Endothelial cell of umbilical vein (primary cell): Measurements from ENCODE around the gene APC2. TPM values are rescaled to one million over a fixed set of nuclear protein-coding genes. Genes with fewer than 3 reads are reported as not detected.

ENCODE experiments used
- BruUV-seq: library from RNA; stranded (reverse); fragments of 400-500 nt; replicated peaks from 2 replicates; lab custom pipeline; 2021; lab: Mats Ljungman, UMichigan
- CTCF ChIA-PET: fragments of 300-600, 350-600 bp; sonication (Branson Sonifier 250); formaldehyde crosslinking; loops from one replicate; lab custom pipeline; 2021; ENCODE audit warnings: antibody characterized with exemption, inconsistent platforms; lab: Charles Lee
- POLR2A ChIA-PET: fragments of 300-600, 350-600 bp; sonication (Branson Sonifier 250); formaldehyde crosslinking; loops from one replicate; lab custom pipeline; 2021; ENCODE audit warnings: antibody characterized with exemption, inconsistent platforms; lab: Charles Lee
- DNase-seq: peaks from one replicate; pipeline ENCODE4 v3.0.0-alpha.2; 2011; ENCODE audit warnings: low read depth, low spot score
- FAIRE-seq: peaks from 2 replicates; lab custom pipeline; 2011; peaks lifted over from hg19 to GRCh38; lab: Jason Lieb, UNC
- H2AFZ ChIP-seq: 2 replicates; pipeline ENCODE4 v1.6.0; 2012; ENCODE audit warnings: low read depth, low read length, control low read depth, inconsistent platforms
- H3K27ac ChIP-seq: 2 replicates; pipeline ENCODE4 v1.5.1; 2011; ENCODE audit warnings: low read depth, mild to moderate bottlenecking, control low read depth, low read length, moderate library complexity; ENCODE audit not compliant: insufficient read depth
- H3K27me3 ChIP-seq, 2 experiments: 2 replicates each; pipeline versions ENCODE4 v1.6.0 to v1.6.1; 2011; ENCODE audit warnings: low read length in 2 of 2, mixed read lengths in 1 of 2; ENCODE audit not compliant: control insufficient read depth in 2 of 2, insufficient read depth in 2 of 2
- H3K36me3 ChIP-seq, 2 experiments: 2 replicates in 1 of 2; 3 replicates in 1 of 2; pipeline ENCODE4 v1.5.1; 2011; ENCODE audit warnings: low read length in 2 of 2, mild to moderate bottlenecking in 1 of 2, moderate library complexity in 1 of 2; ENCODE audit not compliant: control insufficient read depth in 2 of 2, insufficient read depth in 2 of 2; ENCODE audit errors: extremely low read depth in 1 of 2
- H3K4me1 ChIP-seq: 3 replicates; pipeline ENCODE4 v1.5.1; 2011; ENCODE audit warnings: mild to moderate bottlenecking, low read length; ENCODE audit not compliant: control insufficient read depth, insufficient read depth; ENCODE audit errors: extremely low read depth
- H3K4me2 ChIP-seq: 2 replicates; pipeline ENCODE4 v1.6.1; 2011; ENCODE audit warnings: low read length, control low read depth, mixed read lengths; ENCODE audit not compliant: insufficient read depth
- H3K4me3 ChIP-seq, 3 experiments: fragments of 200-600 bp in 1 of 3; sonication (generic), shearing (Covaris generic) in 1 of 3; replicated peaks in 1 of 3; 2 replicates each; pipeline ENCODE4 v1.5.1; 2011 to 2016; ENCODE audit warnings: control low read depth in 3 of 3, low read length in 3 of 3, mild to moderate bottlenecking in 2 of 3, inconsistent platforms in 1 of 3, low read depth in 1 of 3, moderate library complexity in 1 of 3; ENCODE audit not compliant: insufficient read depth in 1 of 3
- H3K79me2 ChIP-seq: 2 replicates; pipeline ENCODE4 v1.6.0; 2012; ENCODE audit warnings: low read length, inconsistent platforms; ENCODE audit not compliant: control insufficient read depth, insufficient read depth
- H3K9ac ChIP-seq: replicated peaks from 2 replicates; pipeline ENCODE3; 2011; ENCODE audit warnings: low read length, control low read depth; ENCODE audit not compliant: insufficient read depth; ENCODE audit errors: extremely low read depth
- H3K9me1 ChIP-seq: replicated peaks from 3 replicates; pipeline ENCODE4 v1.6.0; 2011; ENCODE audit warnings: mild to moderate bottlenecking, low read length; ENCODE audit not compliant: control insufficient read depth, insufficient read depth; ENCODE audit errors: extremely low read depth
- H3K9me3 ChIP-seq: replicated peaks from 2 replicates; pipeline ENCODE4 v1.5.1; 2012; ENCODE audit warnings: low read length, inconsistent platforms; ENCODE audit not compliant: control insufficient read depth, insufficient read depth
- H4K20me1 ChIP-seq: replicated peaks from 2 replicates; pipeline ENCODE3; 2011; ENCODE audit warnings: mild to moderate bottlenecking, low read length; ENCODE audit not compliant: control insufficient read depth, insufficient read depth; ENCODE audit errors: extremely low read depth
- CTCF ChIP-seq, 2 donors: IDR thresholded peaks; 1 replicate in 1 of 2; 2 replicates in 1 of 2; pipeline ENCODE4 v1.5.1; 2011; ENCODE audit warnings: low read length in 2 of 2, mild to moderate bottlenecking in 2 of 2, moderate library complexity in 2 of 2, control low read depth in 1 of 2, inconsistent platforms in 1 of 2, low read depth in 1 of 2; ENCODE audit not compliant: insufficient read depth in 1 of 2; ENCODE audit errors: extremely low read depth in 1 of 2
- EZH2 ChIP-seq: IDR thresholded peaks from 2 replicates; pipeline ENCODE4 v1.6.1; 2012; ENCODE audit warnings: borderline replicate concordance, low read depth, mild to moderate bottlenecking, moderate library complexity, low read length, inconsistent platforms; ENCODE audit not compliant: severe bottlenecking
- FOS ChIP-seq: IDR thresholded peaks from 2 replicates; pipeline ENCODE4 v1.6.1; 2011; ENCODE audit warnings: mild to moderate bottlenecking, low read length, moderate library complexity, borderline replicate concordance; ENCODE audit not compliant: insufficient read depth
- GATA2 ChIP-seq: IDR thresholded peaks from 2 replicates; pipeline ENCODE4 v1.7.0; 2011; ENCODE audit warnings: low read depth, mild to moderate bottlenecking, moderate library complexity, mixed read lengths, low read length; ENCODE audit not compliant: insufficient read length, insufficient read depth
- JUN ChIP-seq: IDR thresholded peaks from 2 replicates; pipeline ENCODE4 v1.6.1; 2011; ENCODE audit warnings: borderline replicate concordance, low read depth; ENCODE audit not compliant: insufficient read length, insufficient read depth
- MYC ChIP-seq: IDR thresholded peaks from one replicate; pipeline ENCODE4 v1.6.1; 2011; ENCODE audit warnings: mild to moderate bottlenecking, low read depth, low read length
- POLR2AphosphoS5 ChIP-seq: IDR thresholded peaks from 2 replicates; pipeline ENCODE4 v1.6.1; 2012; ENCODE audit warnings: low read depth, mild to moderate bottlenecking, control low read depth, low read length, moderate library complexity; ENCODE audit not compliant: insufficient read depth
- dilution Hi-C: fragments of 300-500 bp; cut with MboI; formaldehyde crosslinking; loops from one replicate; pipeline ENCODE4 v1.15.0; 2019; ENCODE audit warnings: low sequenced_read_pairs; ENCODE audit not compliant: extremely low pct_ligation_motif_present
- intact Hi-C: fragments of 100-400 bp; cut with micrococcal nuclease; formaldehyde crosslinking; loops from one replicate; pipeline ENCODE4 v1.10.0; 2022
- polyA plus RNA-seq, 4 experiments: library from polyadenylated mRNA; depleted of rRNA in 3 of 4; stranded (reverse) in 3 of 4; unstranded in 1 of 4; fragments of >200 nt; gene quantifications; 2 replicates each; pipeline versions ENCODE4 v1.2.1 to v1.2.3, GENCODE V29; 2011 to 2012; ENCODE audit warnings: missing spikeins in 1 of 4
- total RNA-seq: library from RNA; stranded (reverse); gene quantifications from 2 replicates; pipeline ENCODE4 v1.2.3, GENCODE V29; 2021
- TF ChIP-seq, protein P1 (sequence below): IDR thresholded peaks from 2 replicates; pipeline ENCODE4 v1.6.1; 2011; ENCODE audit not compliant: insufficient read depth, insufficient read length

Gene APC2
- total and polyA plus RNA-seq, 2 donors (not counting 3 experiments of a cell fraction or from before 2014, with no cell fraction given) = 0.01 to 0.04 TPM

- TF ChIP-seq POLR2AphosphoS5 (no peak), EZH2 (no peak), FOS (no peak), JUN (no peak), MYC (no peak), CTCF (IDR thresholded peaks at IDR 0.05; ENCODE audit: extremely low read depth in 1 of 2, insufficient read depth in 1 of 2, low read depth in 1 of 2, low read length in 2 of 2) (no peak), GATA2 (no peak)
- TF ChIP-seq, protein P1, sequence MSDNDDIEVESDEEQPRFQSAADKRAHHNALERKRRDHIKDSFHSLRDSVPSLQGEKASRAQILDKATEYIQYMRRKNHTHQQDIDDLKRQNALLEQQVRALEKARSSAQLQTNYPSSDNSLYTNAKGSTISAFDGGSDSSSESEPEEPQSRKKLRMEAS = no peak
- ChIA-PET CTCF (no interaction called here), POLR2A (interaction anchor here (0.6 to 0.7 kb wide), 2 partner anchors 30 to 49 kb away, joined by 3 to 4 read pairs; partner anchors contain the start of gene REEP6)
- DNase-seq = no peak
- Histone ChIP-seq H2AFZ (no peak overlapping the region), H3K27ac (no peak overlapping the region), H3K79me2 (peaks cover 34% of the 10 kb centered on the region), H3K9ac (no peak overlapping the region), H3K4me1 (peaks cover 6% of the 10 kb centered on the region), H3K36me3 (peaks cover 7 to 21% of the 10 kb centered on the region in 2 experiments), H3K9me3 (no peaks in the 10 kb centered on the region), H3K27me3 (peaks cover under 1 to 9% of the 10 kb centered on the region in 2 experiments), H3K4me3 (no peak overlapping the region), H4K20me1 (no peaks in the 10 kb centered on the region), H3K9me1 (no peaks in the 10 kb centered on the region), H3K4me2 (no peak overlapping the region)
- BruUV-seq = no TSS peak
- dilution Hi-C loops = no loop called here
- intact Hi-C loops = no loop called here
- no peak for FAIRE-seq
These were observed 8.1 kb upstream of the APC2 start for GRCh38 chr19:1441677-1442438.
